H9 (cell line): ENCODE data around the gene USP49. TPM values are rescaled to one million over a fixed set of nuclear protein-coding genes. Genes with fewer than 3 reads are reported as not detected.

ENCODE experiments used
- DNase-seq: peaks from one replicate; pipeline ENCODE4 v3.0.0-alpha.2; 2017
- H2AFZ ChIP-seq: one replicate; pipeline ENCODE4 v1.6.1; 2013; ENCODE audit warnings: mild to moderate bottlenecking, low read length, control low read depth, moderate library complexity
- H2AK5ac ChIP-seq: 2 replicates; pipeline ENCODE4 v1.6.1; 2013; ENCODE audit warnings: low read length, control low read depth, mixed read lengths; ENCODE audit not compliant: insufficient read length
- H2BK120ac ChIP-seq: one replicate; pipeline ENCODE4 v1.6.1; 2013; ENCODE audit warnings: low read depth, mild to moderate bottlenecking, low read length, control low read depth, inconsistent platforms; ENCODE audit not compliant: poor library complexity, severe bottlenecking
- H2BK12ac ChIP-seq: 2 replicates; pipeline ENCODE4 v1.6.1; 2013; ENCODE audit warnings: low read length, control low read depth, mixed read lengths, low read depth; ENCODE audit not compliant: insufficient read length
- H2BK15ac ChIP-seq: 2 replicates; pipeline ENCODE4 v1.6.1; 2013; ENCODE audit warnings: low read depth, low read length, control low read depth
- H2BK20ac ChIP-seq: one replicate; pipeline ENCODE4 v1.6.1; 2013; ENCODE audit warnings: low read depth, mild to moderate bottlenecking, low read length, control low read depth, inconsistent platforms; ENCODE audit not compliant: poor library complexity, severe bottlenecking
- H2BK5ac ChIP-seq: 2 replicates; pipeline ENCODE4 v1.6.1; 2013; ENCODE audit warnings: low read length, control low read depth, mixed read lengths; ENCODE audit not compliant: insufficient read length
- H3K14ac ChIP-seq: 2 replicates; pipeline ENCODE4 v1.6.1; 2013; ENCODE audit warnings: low read length, control low read depth; ENCODE audit not compliant: insufficient read depth
- H3K18ac ChIP-seq: 2 replicates; pipeline ENCODE4 v1.6.1; 2013; ENCODE audit warnings: low read depth, mild to moderate bottlenecking, mixed read lengths, low read length, control low read depth; ENCODE audit not compliant: insufficient read length
- H3K23ac ChIP-seq: 2 replicates; pipeline ENCODE4 v1.6.1; 2013; ENCODE audit warnings: low read length, control low read depth, mixed read lengths, low read depth; ENCODE audit not compliant: insufficient read length
- H3K23me2 ChIP-seq: 2 replicates; pipeline ENCODE4 v1.6.1; 2013; ENCODE audit warnings: low read depth, mild to moderate bottlenecking, mixed read lengths, low read length, control low read depth; ENCODE audit not compliant: insufficient read length, poor library complexity, severe bottlenecking
- H3K27ac ChIP-seq: 2 replicates; pipeline ENCODE4 v1.5.1; 2013; ENCODE audit warnings: low read length, control low read depth, mixed read lengths, low read depth; ENCODE audit not compliant: insufficient read length
- H3K27me3 ChIP-seq: 2 replicates; pipeline ENCODE4 v1.6.1; 2013; ENCODE audit warnings: low read length, control low read depth, inconsistent platforms; ENCODE audit not compliant: insufficient read depth
- H3K4ac ChIP-seq: 2 replicates; pipeline ENCODE4 v1.6.1; 2013; ENCODE audit warnings: low read depth, mild to moderate bottlenecking, control low read depth, inconsistent platforms, low read length, moderate library complexity
- H3K4me1 ChIP-seq: 2 replicates; pipeline ENCODE4 v1.6.1; 2013; ENCODE audit warnings: low read length, control low read depth, inconsistent platforms; ENCODE audit not compliant: insufficient read depth
- H3K4me2 ChIP-seq: 2 replicates; pipeline ENCODE4 v1.6.1; 2013; ENCODE audit warnings: low read length, control low read depth, mixed read lengths; ENCODE audit not compliant: insufficient read length, insufficient read depth
- H3K56ac ChIP-seq: 2 replicates; pipeline ENCODE4 v1.6.1; 2013; ENCODE audit warnings: low read depth, mild to moderate bottlenecking, mixed read lengths, low read length, control low read depth; ENCODE audit not compliant: insufficient read length
- H3K79me1 ChIP-seq: 2 replicates; pipeline ENCODE4 v1.6.1; 2013; ENCODE audit warnings: low read depth, mild to moderate bottlenecking, moderate library complexity, low read length, control low read depth, inconsistent platforms; ENCODE audit not compliant: insufficient read depth, poor library complexity, severe bottlenecking
- H3K79me2 ChIP-seq: 2 replicates; pipeline ENCODE4 v1.6.1; 2013; ENCODE audit warnings: low read length, control low read depth, inconsistent platforms; ENCODE audit not compliant: insufficient read depth
- H3K9ac ChIP-seq: 2 replicates; pipeline ENCODE4 v1.6.1; 2013; ENCODE audit warnings: low read length, control low read depth, mixed read lengths; ENCODE audit not compliant: insufficient read length; ENCODE audit errors: extremely low read depth
- H3K9me3 ChIP-seq: one replicate; pipeline ENCODE4 v1.6.1; 2013; ENCODE audit warnings: low read depth, low read length, inconsistent platforms; ENCODE audit not compliant: control insufficient read depth
- H3T11ph ChIP-seq: one replicate; pipeline ENCODE4 v1.6.1; 2013; ENCODE audit warnings: mild to moderate bottlenecking, low read length, control low read depth, inconsistent platforms
- H4K20me1 ChIP-seq: one replicate; pipeline ENCODE4 v1.6.1; 2013; ENCODE audit not compliant: control insufficient read depth, insufficient read length, insufficient read depth
- H4K5ac ChIP-seq: 2 replicates; pipeline ENCODE4 v1.6.1; 2013; ENCODE audit warnings: low read depth, mild to moderate bottlenecking, mixed read lengths, low read length, control low read depth; ENCODE audit not compliant: insufficient read length
- H4K8ac ChIP-seq: replicated peaks from 2 replicates; pipeline ENCODE4 v1.6.1; 2013; ENCODE audit warnings: low read length, control low read depth, mixed read lengths, low read depth; ENCODE audit not compliant: insufficient read length
- H4K91ac ChIP-seq: 2 replicates; pipeline ENCODE4 v1.6.1; 2013; ENCODE audit warnings: low read depth, mild to moderate bottlenecking, moderate library complexity, mixed read lengths, low read length, control low read depth; ENCODE audit not compliant: insufficient read length
- H3K27ac Mint-ChIP-seq, 3 experiments: 2 replicates in 2 of 3; 3 replicates in 1 of 3; pipeline ENCODE4 v1.8.0; 2020 to 2021; ENCODE audit warnings: mixed read lengths in 3 of 3, mild to moderate bottlenecking in 1 of 3, moderate library complexity in 1 of 3
- H3K27me3 Mint-ChIP-seq: 2 replicates; pipeline ENCODE4 v1.8.0; 2021; ENCODE audit warnings: low read depth, mild to moderate bottlenecking, moderate library complexity, mixed read lengths
- H3K36me3 Mint-ChIP-seq, 3 experiments: 2 replicates in 2 of 3; 3 replicates in 1 of 3; pipeline ENCODE4 v1.8.0; 2020 to 2021; ENCODE audit warnings: low read depth in 3 of 3, mixed read lengths in 3 of 3; ENCODE audit not compliant: insufficient read depth in 1 of 3
- H3K4me1 Mint-ChIP-seq, 2 experiments: 2 replicates each; pipeline ENCODE4 v1.8.0; 2020; ENCODE audit warnings: mixed read lengths in 2 of 2
- H3K4me3 Mint-ChIP-seq, 2 experiments: 2 replicates in 1 of 2; 3 replicates in 1 of 2; pipeline ENCODE4 v1.8.0; 2020 to 2021; ENCODE audit warnings: mild to moderate bottlenecking in 2 of 2, mixed read lengths in 2 of 2, moderate library complexity in 1 of 2
- H3K9me3 Mint-ChIP-seq, 2 experiments: 2 replicates in 1 of 2; 3 replicates in 1 of 2; pipeline ENCODE4 v1.8.0; 2020; ENCODE audit warnings: mild to moderate bottlenecking in 2 of 2, mixed read lengths in 2 of 2, moderate library complexity in 1 of 2
- CTCF ChIP-seq: fragments of 200-600 bp; sonication (generic); conservative IDR thresholded peaks from 3 replicates; pipeline ENCODE4 v1.8.0; 2021; ENCODE audit warnings: antibody characterized with exemption, mild to moderate bottlenecking
- WGBS: extraction: QIAGEN DNeasy Blood & Tissue Kit; methylation state at CpG from one replicate; pipeline ENCODE4 v1.1.7; 2013; ENCODE audit warnings: missing lambda C conversion rate, low lambda C conversion rate, mixed read lengths; ENCODE audit not compliant: insufficient read length; ENCODE audit errors: extremely low coverage; 5-methylcytosine and 5-hydroxymethylcytosine counted together
- total RNA-seq: library from RNA; stranded (reverse); gene quantifications from 2 replicates; pipeline ENCODE4 v1.2.1, GENCODE V29; 2021

USP49 gene
- total RNA-seq, 1 experiment from 2014 or later: 19.0 TPM

DNA sequence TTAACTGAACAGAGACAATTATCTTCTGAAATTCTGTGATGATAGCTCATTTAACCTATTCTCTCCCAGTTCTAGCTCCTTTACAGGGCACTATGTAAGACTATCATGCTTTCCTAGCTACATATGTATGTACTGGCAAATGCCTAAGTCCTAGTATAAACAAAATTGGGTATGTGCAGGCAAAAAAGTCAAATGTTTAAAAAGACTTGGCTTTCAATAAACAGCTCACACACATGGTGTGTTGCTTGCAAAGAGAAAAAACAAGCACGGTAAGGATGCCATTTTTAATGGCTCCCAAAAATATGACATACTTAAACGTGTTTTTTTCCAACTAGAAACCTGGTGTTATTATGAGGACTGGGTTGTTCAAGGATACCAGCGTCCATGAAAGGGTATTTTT is 62.9 kb downstream of the USP49 start:
- Mint-ChIP-seq H3K4me3 (no peak overlapping the region), H3K27me3 (no peaks in the 10 kb centered on the region), H3K27ac (no peak overlapping the region), H3K36me3 (no peaks in the 10 kb centered on the region; a peak in 1 of 7 replicates), H3K9me3 (no peaks in the 10 kb centered on the region), H3K4me1 (no peaks in the 10 kb centered on the region)
- Histone ChIP-seq H3K4ac (no peak overlapping the region), H3K9me3 (no peaks in the 10 kb centered on the region), H2AK5ac (no peak overlapping the region), H3T11ph (no peak overlapping the region), H3K27me3 (no peaks in the 10 kb centered on the region), H2BK12ac (no peak overlapping the region), H2BK120ac (no peak overlapping the region), H3K4me2 (no peak overlapping the region), H3K79me2 (no peaks in the 10 kb centered on the region), H3K9ac (no peak overlapping the region), H4K8ac (no peak overlapping the region), H3K18ac (no peak overlapping the region), H3K79me1 (no peaks in the 10 kb centered on the region), H2AFZ (no peak overlapping the region), H3K14ac (no peak overlapping the region), H3K23me2 (no peaks in the 10 kb centered on the region), H2BK20ac (no peak overlapping the region), H4K20me1 (no peaks in the 10 kb centered on the region), H3K27ac (no peak overlapping the region), H3K23ac (no peak overlapping the region), H3K56ac (no peak overlapping the region), H3K4me1 (no peaks in the 10 kb centered on the region), H4K5ac (no peak overlapping the region), H2BK15ac (no peak overlapping the region), H2BK5ac (no peak overlapping the region), H4K91ac (no peak overlapping the region)
- DNase-seq: no peak
- TF ChIP-seq CTCF: no peak
- no CpG with 5 or more reads among the region's 3 CpGs for WGBS
